HG02798 (cell line): ENCODE data around the gene KLF11.
"Not testable (repeated sequence)": the region's sequence is repeated elsewhere in the genome, so short reads cannot be mapped to it uniquely, and the experiment has no call there.

Experiments
- ATAC-seq: cut with Tn5 transposase; IDR thresholded peaks from one replicate; pipeline ENCODE4 v1.9.1; 2021; ENCODE audit warnings: mild to moderate bottlenecking; ENCODE audit not compliant: unreplicated experiment, poor library complexity

The KLF11 gene

GRCh38 chr2:10008809-10009176, 34.6 kb upstream of the KLF11 start:
- no peak for ATAC-seq

DNA sequence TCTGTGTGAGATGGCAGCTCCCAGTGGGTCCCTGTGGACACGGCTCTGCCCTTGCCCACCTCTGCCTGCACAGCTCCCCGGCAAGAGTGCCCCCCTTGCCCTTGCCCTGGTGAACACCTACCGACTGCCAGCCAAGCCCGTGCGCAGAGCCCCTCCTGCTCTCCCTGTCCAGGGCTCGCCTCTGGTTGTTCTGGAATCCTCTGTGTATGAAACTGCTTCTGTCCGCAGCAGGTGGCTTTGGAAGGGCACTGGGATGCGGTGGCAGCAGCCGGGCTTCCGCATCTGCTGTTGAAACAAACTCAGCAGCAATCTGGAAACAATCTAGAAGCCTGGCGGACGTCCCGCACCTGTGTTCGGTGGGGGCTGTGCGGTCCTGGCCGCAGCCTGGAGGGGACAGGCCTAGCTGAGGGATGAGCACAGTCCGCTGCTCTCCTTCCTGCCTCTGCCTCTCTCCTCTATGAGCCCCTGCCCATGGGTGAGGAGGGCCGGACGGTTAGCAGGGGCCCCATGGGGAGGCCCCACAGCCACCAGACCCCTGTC, 34.0 kb upstream of the KLF11 start:
- no peak for ATAC-seq

DNA sequence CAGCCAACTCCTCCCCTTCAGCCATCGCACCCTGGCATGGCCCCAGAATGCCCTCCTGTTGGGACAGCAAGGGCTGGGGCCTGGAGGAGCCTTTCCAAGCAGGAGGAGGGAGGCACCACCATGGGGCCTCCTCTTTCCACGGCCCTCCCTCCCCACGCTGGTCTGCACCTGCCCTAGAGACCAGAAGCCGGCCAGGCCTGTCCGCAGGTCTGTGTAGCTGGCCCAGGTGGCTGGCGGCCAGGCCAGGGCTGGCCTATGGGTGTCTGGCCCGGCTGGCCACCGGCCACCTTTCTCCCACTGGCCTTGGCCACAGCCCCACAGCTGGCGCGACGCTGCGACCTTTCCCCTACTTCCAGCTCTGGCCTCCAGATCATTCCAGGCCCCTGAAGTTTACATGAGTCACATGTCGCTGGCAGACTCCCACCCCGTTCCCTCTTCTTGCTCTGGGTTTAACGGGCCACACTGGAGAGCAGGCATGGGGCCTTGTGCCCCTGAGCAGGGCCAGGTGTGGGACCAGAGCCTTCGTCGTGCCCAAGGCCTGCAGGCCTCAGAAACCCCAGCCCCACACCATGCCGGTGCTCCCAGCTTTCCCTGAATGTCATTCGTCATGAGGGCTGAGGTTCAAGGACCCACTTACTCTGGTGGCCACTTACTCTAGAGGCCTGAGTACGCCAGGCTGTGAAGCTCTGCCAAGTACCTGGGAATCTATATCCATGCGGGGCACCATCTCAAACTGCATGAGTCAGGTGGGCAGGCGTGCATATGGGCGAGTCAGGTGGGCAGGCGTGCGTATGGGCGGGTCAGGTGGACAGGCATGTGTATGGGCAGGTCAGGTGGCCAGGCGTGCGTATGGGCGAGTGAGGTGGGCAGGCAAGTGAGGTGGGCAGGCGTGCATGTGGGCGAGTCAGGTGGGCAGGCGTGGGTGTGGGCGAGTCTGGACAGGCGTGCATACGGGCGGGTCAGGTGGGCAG, 33.3 kb upstream of the KLF11 start:
- ATAC-seq, result no peak

DNA sequence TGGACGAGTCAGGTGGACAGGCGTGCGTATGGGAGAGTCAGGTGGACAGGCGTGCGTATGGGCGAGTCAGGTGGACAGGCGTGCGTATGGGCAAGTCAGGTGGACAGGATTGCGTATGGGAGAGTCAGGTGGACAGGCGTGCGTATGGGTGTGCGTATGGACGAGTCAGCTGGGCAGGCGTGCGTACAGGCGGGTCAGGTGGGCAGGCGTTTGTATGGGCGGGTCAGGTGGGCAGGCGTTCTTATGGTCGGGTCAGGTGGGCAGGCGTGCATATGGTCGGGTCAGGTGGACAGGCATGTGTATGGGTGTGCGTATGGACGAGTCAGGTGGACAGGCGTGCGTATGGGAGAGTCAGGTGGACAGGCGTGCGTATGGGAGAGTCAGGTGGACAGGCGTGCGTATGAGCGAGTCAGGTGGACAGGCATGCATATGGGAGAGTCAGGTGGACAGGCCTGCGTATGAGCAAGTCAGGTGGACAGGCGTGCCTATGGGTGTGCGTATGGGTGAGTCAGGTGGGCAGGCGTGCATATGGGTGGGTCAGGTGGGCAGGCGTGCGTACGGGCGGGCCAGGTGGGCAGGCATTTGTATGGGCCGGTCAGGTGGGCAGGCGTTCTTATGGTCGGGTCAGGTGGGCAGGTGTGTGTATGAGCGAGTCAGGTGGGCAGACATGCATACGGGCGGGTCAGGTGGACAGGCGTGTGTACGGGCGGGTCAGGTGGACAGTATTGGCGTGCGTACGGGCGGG, 32.3 kb upstream of the KLF11 start:
- not testable (repeated sequence) for ATAC-seq

GRCh38 chr2:10011606-10012325, 31.6 kb upstream of the KLF11 start:
- ATAC-seq, result not testable (repeated sequence)

DNA sequence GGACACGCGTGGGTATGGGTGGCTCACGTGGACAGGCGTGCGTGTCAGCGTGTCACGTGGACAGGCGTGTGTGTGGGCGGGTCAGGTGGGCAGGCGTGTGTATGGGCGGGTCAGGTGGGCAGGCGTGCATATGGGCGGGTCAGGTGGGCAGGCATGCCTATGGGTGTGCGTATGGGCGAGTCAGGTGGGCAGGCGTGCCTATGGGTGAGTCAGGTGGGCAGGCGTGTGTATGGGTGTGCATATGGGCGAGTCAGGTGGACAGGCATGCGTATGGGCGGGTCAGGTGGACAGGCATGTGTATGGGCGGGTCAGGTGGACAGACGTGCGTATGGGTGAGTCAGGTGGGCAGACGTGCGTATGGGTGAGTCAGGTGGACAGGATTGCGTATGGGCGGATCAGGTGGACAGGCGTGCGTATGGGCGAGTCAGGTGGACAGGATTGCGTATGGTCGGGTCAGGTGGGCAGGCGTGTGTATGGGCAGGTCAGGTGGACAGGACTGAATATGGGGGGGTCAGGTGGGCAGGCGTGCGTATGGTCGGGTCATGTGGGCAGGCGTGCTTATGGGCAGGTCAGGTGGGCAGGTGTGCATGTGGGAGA, 30.9 kb upstream of the KLF11 start:
- not testable (repeated sequence) for ATAC-seq

DNA sequence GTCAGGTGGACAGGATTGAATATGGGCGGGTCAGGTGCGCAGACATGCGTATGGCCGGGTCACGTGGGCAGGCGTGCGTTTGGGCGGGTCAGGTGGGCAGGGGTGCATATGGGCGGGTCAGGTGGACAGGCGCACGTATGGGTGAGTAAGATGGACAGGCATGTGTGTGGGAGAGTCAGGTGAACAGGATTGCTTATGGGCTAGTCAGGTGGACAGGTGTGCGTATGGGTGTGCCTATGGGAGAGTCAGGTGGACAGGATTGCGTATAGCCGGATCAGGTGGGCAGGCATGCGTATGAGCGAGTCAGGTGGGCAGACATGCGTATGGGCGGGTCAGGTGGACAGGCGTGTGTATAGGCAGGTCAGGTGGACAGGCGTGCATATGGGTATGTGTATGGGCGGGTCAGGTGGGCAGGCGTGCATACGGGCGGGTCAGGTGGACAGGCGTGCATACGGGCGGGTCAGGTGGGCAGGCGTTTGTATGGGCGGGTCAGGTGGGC, 30.3 kb upstream of the KLF11 start:
- no peak for ATAC-seq

DNA sequence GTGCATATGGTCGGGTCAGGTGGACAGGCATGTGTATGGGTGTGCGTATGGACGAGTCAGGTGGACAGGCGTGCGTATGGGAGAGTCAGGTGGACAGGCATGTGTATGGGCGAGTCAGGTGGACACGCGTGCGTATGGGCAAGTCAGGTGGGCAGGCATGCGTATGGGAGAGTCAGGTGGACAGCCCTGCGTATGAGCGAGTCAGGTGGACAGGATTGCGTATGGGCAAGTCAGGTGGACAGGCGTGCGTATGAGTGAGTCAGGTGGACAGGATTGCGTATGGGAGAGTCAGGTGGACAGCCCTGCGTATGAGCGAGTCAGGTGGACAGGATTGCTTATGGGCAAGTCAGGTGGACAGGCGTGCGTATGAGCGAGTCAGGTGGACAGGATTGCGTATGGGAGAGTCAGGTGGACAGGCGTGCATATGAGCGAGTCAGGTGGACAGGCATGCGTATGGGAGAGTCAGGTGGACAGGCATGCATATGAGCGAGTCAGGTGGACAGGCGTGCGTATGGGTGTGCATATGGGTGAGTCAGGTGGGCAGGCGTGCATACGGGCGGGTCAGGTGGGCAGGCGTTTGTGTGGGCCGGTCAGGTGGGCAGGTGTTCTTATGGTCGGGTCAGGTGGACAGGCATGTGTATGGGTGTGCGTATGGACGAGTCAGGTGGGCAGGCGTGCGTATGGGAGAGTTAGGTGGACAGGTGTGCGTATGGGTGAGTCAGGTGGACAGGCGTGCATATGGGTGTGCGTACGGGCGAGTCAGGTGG, 29.5 kb upstream of the KLF11 start:
- ATAC-seq, result not testable (repeated sequence)

DNA sequence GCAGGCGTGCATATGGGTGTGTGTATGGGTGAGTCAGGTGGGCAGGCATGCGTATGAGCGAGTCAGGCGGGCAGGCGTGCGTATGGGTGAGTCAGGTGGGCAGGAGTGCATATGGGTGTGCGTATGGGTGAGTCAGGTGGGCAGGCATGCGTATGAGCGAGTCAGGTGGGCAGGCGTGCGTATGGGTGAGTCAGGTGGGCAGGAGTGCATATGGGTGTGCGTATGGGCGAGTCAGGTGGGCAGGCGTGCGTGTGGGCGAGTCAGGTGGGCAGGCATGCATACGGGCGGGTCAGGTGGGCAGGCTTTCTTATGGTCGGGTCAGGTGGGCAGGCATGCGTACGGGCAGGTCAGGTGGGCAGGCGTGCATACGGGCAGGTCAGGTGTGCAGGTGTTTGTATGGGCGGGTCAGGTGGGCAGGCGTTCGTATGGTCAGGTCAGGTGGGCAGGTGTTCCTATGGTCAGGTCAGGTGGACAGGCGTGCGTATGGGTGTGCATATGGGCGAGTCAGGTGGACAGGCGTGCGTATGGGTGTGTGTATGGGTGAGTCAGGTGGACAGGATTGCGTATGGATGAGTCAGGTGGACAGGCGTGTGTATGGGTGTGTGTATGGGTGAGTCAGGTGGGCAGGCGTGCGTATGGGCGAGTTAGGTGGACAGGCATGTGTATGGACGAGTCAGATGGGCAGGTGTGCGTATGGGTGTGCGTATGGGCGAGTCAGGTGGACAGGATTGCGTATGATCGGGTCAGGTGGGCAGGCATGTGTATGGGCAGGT, 28.7 kb upstream of the KLF11 start:
- ATAC-seq, result no peak

DNA sequence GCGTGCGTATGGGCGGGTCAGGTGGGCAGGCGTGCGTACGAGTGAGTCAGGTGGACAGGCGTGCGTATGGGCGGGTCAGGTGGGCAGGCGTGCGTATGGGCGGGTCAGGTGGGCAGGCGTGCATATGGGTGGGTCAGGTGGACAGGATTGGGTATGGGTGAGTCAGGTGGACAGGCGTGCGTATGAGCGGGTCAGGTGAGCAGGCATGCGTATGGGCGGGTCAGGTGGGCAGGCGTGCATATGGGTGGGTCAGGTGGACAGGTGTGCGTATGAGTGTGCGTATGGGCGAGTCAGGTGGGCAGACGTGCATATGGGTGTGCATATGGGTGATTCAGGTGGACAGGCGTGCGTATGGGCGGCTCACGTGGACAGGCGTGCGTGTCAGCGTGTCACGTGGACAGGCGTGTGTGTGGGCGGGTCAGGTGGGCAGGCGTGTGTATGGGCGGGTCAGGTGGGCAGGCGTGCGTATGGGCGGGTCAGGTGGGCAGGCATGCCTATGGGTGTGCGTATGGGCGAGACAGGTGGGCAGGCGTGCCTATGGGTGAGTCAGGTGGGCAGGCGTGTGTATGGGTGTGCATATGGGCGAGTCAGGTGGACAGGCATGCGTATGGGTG, 27.9 kb upstream of the KLF11 start:
- not testable (repeated sequence) for ATAC-seq

GRCh38 chr2:10016001-10016801, 27.1 kb upstream of the KLF11 start:
- ATAC-seq, result no peak

DNA sequence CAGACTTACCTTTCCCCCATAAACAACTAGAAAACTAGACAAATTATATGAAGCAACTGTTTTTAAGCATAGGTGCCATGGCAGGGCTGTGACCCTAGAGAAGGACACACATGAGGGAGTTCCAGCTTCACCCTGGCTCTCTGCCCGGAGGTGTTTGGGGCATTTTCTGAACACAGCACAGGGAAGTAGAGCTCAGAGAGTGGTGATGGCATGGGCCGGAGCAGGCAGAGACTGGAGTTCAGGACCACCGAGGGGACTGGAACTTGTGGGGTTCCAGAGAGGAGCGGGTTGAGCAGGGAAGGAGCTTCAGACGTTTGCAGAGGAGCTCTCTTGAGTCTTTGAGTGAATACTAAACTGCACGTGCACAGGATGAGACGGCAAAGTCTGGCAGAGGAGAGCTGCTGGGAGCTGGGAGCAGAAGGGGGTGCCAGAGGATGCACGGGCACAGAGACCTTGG, 26.5 kb upstream of the KLF11 start:
- ATAC-seq, result no peak

DNA sequence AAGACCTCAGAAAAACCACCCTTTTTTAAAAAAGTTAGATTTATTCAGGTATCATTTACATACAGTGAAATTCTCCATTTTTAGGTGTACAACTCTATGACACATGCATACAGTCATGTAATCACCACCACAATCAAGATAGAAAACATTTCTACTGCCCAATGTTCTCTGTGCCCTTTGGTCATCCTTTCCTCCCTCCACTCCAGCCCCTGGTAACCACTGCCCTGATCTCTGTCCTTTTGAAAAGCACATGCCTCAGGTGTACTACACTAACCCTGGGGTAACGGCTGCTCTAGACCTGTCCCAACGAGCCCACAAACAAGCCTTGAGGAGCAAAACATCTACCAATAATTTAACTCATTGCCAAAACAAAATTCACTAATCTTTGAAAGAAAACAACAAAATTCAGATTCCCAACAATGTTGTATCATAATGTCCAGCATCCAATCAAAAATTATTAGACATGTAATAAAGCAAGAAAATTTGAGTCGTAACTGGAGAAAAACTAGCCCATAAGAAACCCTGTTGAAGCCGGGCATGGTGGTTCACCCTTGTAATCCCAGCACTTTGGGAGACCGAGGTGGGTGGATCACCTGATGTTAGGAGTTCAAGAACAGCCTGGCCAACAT, 25.9 kb upstream of the KLF11 start:
- no peak for ATAC-seq

DNA sequence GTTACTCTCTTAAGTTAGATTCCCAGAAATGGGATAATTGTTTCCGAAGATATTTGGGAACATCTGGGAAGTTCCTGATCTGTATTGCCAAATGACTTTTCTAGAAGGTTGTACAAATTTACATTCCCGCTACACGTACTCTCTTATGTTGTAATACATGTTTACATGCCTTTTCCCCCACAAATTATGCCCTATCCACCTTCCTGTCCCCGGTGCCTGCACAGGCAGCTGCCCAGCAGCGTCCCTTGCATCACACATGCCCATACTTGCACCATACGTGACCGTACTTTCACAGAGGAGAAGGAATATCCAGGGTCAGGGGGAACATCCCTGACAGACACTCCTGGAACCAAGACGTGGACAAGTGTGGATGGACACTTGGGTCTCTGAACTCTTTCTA, 24.2 kb upstream of the KLF11 start:
- no peak for ATAC-seq

DNA sequence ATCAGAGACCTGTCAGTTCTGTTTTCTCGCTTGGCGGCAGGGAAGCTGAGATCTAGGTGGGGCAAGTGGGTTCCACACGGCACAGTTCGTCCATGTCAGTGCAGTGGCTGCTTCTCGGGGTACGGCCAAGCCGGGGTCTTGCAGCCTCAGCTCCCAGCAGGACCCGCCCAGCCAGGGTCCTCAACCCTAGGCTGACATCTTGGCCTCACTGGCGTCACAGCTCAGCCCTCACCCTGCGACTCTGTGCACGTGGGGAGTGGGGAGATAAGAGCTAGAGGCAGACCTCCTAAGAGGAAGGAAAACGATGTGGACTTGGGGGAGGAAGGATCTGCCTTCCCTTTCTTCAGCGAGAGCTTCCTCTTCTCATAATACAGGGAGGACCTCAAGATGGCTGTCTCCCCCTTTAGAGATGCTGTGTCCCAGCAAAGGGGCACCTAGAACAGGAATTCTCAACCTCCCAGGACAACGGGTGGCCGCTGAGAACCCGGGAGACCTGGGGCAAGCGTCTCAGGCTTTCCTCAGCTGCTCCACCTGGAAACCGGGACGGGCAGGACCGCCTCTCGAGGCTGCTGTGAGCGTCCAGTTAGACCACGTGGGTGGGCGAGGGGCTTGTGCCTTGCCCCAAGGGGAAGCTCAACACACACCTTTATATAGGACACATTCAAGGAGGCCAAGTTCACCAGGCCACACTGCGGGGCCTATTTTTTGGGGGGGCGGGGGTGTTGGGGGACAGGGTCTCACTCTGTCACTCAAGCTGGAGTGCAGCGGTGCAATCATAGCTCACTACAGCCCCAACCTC, 23.5 kb upstream of the KLF11 start:
- no peak for ATAC-seq

DNA sequence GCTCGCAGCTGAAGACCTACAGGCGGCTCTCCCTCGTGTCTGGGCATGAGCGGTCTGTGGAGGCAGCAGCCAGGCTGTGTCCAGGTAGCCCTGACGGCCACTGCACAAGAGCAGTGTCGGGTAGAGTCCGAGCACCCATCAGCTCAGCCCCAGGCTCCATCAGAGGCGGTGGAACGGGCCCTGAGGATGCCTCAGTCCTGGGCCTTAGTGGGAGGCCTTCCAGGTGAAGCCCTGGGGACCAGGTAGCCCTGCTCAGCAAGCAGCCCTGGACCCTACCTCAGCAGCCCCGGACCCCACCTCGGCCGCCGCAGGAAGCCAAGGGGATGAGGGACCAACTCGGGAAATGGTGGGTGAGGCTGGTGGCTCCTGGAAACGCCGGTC, 21.3 kb upstream of the KLF11 start:
- no peak for ATAC-seq
